C4-2B (cell line): ENCODE results near the gene HAX1.
"Not testable (repeated sequence)": the region's sequence is repeated elsewhere in the genome, so short reads cannot be mapped to it uniquely, and the experiment has no call there.

Experiments used
- H3K27ac ChIP-seq: fragments of 450-650 bp; 2 replicates; pipeline ENCODE4 v1.5.1; 2017
- ZFX ChIP-seq: fragments of 450-650 bp; IDR thresholded peaks from 2 replicates; pipeline ENCODE4 v1.6.1; 2017
- TF ChIP-seq, protein P1 (sequence below): fragments of 450-650 bp; conservative IDR thresholded peaks from 2 replicates; pipeline ENCODE4 v1.5.1; 2017; ENCODE audit warnings: mild to moderate bottlenecking

Gene HAX1

DNA sequence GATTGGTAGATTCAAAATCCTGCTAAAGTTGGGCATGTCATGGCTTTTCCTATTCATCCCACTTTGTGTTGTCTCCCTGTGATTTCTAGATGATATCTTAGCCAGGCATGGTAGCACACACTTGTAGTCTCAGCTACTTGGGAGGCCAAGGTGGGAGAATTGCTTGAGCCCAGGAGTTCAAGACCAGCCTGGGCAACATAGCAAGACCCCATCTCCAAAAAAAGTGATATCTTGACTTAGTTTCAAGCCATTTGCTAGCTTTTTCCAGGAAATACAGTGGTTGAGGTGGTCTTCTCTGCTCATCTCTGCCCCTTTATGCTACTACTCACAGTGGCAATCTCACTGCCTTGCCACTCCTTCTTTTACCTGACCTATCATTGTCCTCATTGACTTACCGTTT, 12.3 kb upstream of the HAX1 start:
- H3K27ac ChIP-seq, result no peak overlapping the region
- TF ChIP-seq, protein P1, sequence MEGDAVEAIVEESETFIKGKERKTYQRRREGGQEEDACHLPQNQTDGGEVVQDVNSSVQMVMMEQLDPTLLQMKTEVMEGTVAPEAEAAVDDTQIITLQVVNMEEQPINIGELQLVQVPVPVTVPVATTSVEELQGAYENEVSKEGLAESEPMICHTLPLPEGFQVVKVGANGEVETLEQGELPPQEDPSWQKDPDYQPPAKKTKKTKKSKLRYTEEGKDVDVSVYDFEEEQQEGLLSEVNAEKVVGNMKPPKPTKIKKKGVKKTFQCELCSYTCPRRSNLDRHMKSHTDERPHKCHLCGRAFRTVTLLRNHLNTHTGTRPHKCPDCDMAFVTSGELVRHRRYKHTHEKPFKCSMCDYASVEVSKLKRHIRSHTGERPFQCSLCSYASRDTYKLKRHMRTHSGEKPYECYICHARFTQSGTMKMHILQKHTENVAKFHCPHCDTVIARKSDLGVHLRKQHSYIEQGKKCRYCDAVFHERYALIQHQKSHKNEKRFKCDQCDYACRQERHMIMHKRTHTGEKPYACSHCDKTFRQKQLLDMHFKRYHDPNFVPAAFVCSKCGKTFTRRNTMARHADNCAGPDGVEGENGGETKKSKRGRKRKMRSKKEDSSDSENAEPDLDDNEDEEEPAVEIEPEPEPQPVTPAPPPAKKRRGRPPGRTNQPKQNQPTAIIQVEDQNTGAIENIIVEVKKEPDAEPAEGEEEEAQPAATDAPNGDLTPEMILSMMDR, result no peak
- no peak for TF ChIP-seq ZFX

DNA sequence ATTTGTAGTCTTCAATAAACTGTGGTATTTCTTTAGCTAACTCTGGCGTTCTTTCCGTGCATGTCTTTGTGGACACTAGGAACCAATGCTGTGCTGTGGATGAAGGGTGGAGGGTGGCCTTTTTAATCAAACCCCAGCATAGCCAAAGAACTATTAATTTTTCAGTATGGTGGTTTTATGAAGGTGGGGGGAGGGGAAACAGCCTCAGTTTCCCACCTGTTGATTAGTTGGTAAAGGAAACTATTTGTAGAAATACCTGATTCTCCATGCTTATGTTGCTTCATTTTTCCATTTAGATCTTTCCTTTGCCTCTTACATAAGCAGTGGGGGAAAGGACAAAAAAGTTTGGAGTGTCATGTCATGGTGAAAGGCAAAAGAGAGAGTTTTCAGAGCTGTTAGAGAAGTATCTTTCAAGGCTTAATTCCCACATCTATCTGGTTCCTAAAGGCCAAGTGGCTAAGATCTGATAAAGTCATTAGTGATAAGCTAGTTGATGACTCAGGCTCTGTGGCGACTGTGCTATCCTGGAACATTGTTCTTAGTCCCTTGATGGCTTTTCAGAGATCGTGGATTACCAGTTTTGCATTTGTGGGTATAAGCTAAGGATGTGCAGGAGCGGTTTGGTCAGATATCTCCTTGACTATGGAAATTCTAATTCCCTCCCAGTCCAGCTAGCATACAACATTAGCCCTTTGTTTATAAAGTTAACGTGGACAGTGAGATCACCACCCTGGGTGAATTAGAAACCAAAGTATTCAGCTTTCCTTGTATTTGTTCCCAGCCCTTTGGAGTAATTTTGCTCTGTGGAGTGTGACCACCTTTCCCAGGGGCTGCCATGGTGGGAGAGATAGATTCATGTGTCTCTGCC, 8.7 kb upstream of the HAX1 start:
- H3K27ac ChIP-seq, result no peak overlapping the region
- TF ChIP-seq, protein P1, result no peak
- TF ChIP-seq ZFX, result no peak

DNA sequence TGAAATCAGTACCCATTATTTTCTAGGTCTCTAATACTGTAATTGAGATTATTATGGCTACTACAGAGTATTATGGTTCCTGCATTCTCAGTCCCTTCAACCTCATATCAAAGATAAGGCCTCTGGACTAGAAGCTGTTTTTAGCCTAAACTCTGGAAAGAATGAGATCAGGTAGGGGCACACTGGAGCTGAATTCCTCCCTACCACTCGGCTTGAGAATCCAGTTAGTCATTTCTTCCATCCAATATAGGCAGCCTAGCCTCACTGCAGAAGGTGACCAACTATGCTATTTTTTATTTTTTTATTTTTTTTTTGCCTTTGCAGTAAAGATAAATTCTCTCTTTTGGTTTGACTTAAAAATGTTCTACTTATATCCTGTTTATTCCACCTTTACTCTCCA, 8.0 kb upstream of the HAX1 start:
- no peak overlapping the region for H3K27ac ChIP-seq
- TF ChIP-seq ZFX, result no peak
- TF ChIP-seq, protein P1, result no peak

- TF ChIP-seq, protein P1, result no peak
- TF ChIP-seq ZFX, result no peak
- H3K27ac ChIP-seq, result no peak overlapping the region
Observed at GRCh38 chr1:154265586-154265985, 6.8 kb upstream of the HAX1 start.

- no peak overlapping the region; the same call in 1 of the 2 replicates for H3K27ac ChIP-seq
- TF ChIP-seq ZFX, result no peak
- TF ChIP-seq, protein P1, result no peak
Observed at GRCh38 chr1:154270833-154271232, 1.6 kb upstream of the HAX1 start.

DNA sequence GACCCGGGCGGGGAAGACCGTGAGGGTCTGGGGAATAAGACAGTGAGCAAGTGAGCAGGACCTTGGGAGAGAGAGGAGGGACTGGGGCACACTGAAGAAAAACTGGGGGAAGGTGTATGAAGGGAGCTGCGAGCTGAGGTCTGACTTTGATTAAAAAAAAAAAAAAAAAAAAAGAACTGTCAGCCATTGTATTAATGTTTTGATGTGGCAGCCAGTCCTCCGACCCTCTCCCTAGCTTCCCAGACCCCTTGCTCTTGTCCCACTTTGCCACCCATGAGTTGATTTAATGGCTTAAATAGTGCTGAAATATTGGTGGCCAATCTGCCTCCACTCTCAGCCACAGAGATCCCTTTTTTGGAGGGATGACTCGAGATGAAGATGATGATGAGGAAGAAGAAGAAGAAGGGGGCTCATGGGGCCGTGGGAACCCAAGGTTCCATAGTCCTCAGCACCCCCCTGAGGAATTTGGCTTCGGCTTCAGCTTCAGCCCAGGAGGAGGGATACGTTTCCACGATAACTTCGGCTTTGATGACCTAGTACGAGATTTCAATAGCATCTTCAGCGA, 652 bp downstream of the HAX1 start:
- peak overlapping the region; percentile 93 for H3K27ac ChIP-seq
- TF ChIP-seq ZFX, result no peak
- TF ChIP-seq, protein P1, result no peak

DNA sequence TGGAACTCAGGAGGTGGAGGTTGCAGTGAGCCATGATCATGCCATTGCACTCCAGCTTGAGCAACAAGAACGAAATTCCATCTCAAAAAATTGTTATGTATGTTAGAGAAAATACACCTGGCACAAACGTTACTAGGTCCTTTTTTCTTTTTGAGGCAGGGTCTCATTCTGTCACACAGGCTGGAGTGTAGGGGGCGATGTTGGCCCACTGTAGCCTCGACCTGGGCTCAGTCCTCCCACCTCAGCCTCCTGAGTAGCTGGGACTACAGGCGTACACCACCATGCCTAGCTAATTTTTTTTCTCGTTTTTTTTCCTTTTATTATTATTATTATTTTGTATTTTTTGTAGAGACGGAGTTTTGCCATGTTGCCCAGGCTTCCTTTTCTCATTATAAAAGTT, 4.4 kb downstream of the HAX1 start:
- no peak overlapping the region for H3K27ac ChIP-seq
- TF ChIP-seq, protein P1, result no peak; the same call in 1 of the 2 replicates
- TF ChIP-seq ZFX, result no peak

- H3K27ac ChIP-seq, result not testable (repeated sequence)
Observed at GRCh38 chr1:154287591-154287990, 15.2 kb downstream of the HAX1 start.
